Peyer's patch (tissue), 4 donors: ENCODE measurements around the gene NHLH2. TPM values are rescaled to one million over a fixed set of nuclear protein-coding genes. Genes with fewer than 3 reads are reported as not detected.
A peak's percentile ranks its signal among the peaks of the same experiment; 100 is the strongest.

Experiments used
- DNase-seq, 3 donors: peaks; one replicate each; pipeline ENCODE4 v3.0.0-alpha.2; 2017 to 2019
- H3K27ac ChIP-seq, 4 donors: fragments of 200-600 bp; sonication (generic); one replicate each; pipeline ENCODE4 v1.5.1; 2016 to 2019
- H3K27me3 ChIP-seq, 2 donors: fragments of 200-600 bp; sonication (generic); one replicate each; pipeline ENCODE4 v1.5.1; 2019
- H3K36me3 ChIP-seq, 3 donors: fragments of 200-600 bp; sonication (generic); one replicate each; pipeline ENCODE4 v1.5.1; 2016 to 2019
- H3K4me1 ChIP-seq, 4 donors: fragments of 200-600 bp; sonication (generic); one replicate each; pipeline ENCODE4 v1.5.1; 2016 to 2019
- H3K4me3 ChIP-seq, 4 donors: fragments of 200-600 bp; sonication (generic); 1 replicate in 3 of 4; 2 replicates in 1 of 4; pipeline ENCODE4 v1.5.1; 2016 to 2019; ENCODE audit warnings: mild to moderate bottlenecking in 1 of 4
- H3K9me3 ChIP-seq, 4 donors: fragments of 200-600 bp; sonication (generic); one replicate each; pipeline ENCODE4 v1.5.1; 2016 to 2019; ENCODE audit warnings: mild to moderate bottlenecking in 1 of 4
- POLR2A ChIP-seq, 2 donors: fragments of 450-650 bp; IDR thresholded peaks; one replicate each; pipeline ENCODE4 v1.5.1; 2017; ENCODE audit warnings: antibody characterized with exemption in 2 of 2, mild to moderate bottlenecking in 2 of 2, moderate library complexity in 2 of 2
- total RNA-seq, 4 donors: library from RNA; depleted of rRNA; stranded (reverse); fragments of >200 nt; gene quantifications; one replicate each; pipeline ENCODE4 v1.1.0, GENCODE V29; 2016
- TF ChIP-seq, protein P1 (sequence below), 6 experiments: fragments of 450-650 bp in 4 of 6; fragments of 200-600 bp in 2 of 6; sonication (generic) in 1 of 6; IDR thresholded peaks; one replicate each; pipeline ENCODE4 v1.5.1; 2017 to 2019; ENCODE audit warnings: antibody characterized with exemption in 6 of 6, mild to moderate bottlenecking in 3 of 6, moderate library complexity in 1 of 6

NHLH2 gene
- total RNA-seq, 4 donors from 2014 or later: not detected

DNA sequence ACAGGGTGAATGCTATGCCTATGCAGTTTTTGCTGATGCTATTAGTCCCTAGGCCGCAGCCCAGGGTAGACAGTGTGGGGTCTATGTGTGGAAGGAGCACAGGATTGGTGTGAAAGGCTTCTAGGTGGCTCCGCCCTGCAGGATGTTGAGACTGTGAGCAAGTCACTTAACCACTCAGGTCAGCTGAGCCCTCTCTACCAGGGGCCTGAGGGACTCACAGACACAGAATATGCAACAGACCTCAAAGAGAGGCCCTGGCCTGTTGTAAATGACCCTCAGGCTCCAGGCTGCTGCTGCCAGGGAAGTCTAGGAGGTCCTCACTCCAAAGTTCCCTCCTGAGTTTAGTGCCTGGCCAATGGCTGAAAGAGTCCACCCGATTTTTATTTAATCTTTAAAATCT lies 11.0 kb downstream of the NHLH2 start:
- no peak overlapping the region for H3K27ac ChIP-seq
- no peak for DNase-seq
- no peaks in the 10 kb centered on the region for H3K36me3 ChIP-seq
- peaks cover 0 to 7% of the 10 kb centered on the region in 2 donors for H3K27me3 ChIP-seq
- peaks cover 0 to 14% (median 0%) of the 10 kb centered on the region in 4 donors for H3K4me1 ChIP-seq
- TF ChIP-seq POLR2A (IDR thresholded peaks at IDR 0.05): no peak
- TF ChIP-seq, protein P1, sequence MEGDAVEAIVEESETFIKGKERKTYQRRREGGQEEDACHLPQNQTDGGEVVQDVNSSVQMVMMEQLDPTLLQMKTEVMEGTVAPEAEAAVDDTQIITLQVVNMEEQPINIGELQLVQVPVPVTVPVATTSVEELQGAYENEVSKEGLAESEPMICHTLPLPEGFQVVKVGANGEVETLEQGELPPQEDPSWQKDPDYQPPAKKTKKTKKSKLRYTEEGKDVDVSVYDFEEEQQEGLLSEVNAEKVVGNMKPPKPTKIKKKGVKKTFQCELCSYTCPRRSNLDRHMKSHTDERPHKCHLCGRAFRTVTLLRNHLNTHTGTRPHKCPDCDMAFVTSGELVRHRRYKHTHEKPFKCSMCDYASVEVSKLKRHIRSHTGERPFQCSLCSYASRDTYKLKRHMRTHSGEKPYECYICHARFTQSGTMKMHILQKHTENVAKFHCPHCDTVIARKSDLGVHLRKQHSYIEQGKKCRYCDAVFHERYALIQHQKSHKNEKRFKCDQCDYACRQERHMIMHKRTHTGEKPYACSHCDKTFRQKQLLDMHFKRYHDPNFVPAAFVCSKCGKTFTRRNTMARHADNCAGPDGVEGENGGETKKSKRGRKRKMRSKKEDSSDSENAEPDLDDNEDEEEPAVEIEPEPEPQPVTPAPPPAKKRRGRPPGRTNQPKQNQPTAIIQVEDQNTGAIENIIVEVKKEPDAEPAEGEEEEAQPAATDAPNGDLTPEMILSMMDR (IDR thresholded peaks at IDR 0.05): no peak
- no peak overlapping the region for H3K4me3 ChIP-seq
- no peaks in the 10 kb centered on the region for H3K9me3 ChIP-seq

DNA sequence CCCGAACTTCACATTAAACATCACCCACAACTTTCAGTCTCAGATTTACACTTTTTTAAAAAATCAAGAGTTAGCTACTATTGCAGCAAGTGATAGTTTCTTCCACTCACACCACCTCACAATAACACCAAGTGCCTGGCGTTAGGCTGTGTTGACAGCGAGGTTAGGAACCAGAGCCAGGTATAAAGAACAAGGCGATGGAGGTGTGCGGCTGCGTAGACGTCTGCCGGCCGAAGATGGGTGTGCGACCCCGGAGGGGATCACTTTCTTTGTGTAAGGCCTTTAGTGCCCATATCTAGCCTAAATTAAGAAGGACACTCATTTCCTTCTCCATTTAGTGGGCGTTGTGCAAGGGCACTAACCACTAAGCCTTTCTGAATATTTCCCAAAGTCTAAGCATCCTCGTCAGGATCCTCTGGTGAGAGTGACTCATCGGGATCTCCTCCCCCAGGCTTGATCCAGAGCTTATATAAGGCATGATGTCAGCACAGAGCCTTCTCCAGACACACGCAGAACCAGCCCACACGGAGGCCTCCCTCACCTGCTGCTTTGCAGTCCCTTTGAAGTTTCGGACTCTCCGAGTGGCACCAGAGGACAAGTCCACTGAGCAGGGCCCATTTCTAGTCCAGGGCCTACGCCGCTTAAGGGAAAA lies 11.8 kb downstream of the NHLH2 start:
- Histone ChIP-seq H3K4me1 (peaks cover 0 to 14% (median 0%) of the 10 kb centered on the region in 4 donors), H3K27me3 (peaks cover 0 to 7% of the 10 kb centered on the region in 2 donors), H3K9me3 (no peaks in the 10 kb centered on the region), H3K27ac (no peak overlapping the region), H3K36me3 (no peaks in the 10 kb centered on the region), H3K4me3 (peak overlapping the region in 2 of 4 donors; percentile 54 to 63)
- no peak for DNase-seq
- TF ChIP-seq, protein P1 (IDR thresholded peaks at IDR 0.05): no peak
- no peak for TF ChIP-seq POLR2A (IDR thresholded peaks at IDR 0.05)

DNA sequence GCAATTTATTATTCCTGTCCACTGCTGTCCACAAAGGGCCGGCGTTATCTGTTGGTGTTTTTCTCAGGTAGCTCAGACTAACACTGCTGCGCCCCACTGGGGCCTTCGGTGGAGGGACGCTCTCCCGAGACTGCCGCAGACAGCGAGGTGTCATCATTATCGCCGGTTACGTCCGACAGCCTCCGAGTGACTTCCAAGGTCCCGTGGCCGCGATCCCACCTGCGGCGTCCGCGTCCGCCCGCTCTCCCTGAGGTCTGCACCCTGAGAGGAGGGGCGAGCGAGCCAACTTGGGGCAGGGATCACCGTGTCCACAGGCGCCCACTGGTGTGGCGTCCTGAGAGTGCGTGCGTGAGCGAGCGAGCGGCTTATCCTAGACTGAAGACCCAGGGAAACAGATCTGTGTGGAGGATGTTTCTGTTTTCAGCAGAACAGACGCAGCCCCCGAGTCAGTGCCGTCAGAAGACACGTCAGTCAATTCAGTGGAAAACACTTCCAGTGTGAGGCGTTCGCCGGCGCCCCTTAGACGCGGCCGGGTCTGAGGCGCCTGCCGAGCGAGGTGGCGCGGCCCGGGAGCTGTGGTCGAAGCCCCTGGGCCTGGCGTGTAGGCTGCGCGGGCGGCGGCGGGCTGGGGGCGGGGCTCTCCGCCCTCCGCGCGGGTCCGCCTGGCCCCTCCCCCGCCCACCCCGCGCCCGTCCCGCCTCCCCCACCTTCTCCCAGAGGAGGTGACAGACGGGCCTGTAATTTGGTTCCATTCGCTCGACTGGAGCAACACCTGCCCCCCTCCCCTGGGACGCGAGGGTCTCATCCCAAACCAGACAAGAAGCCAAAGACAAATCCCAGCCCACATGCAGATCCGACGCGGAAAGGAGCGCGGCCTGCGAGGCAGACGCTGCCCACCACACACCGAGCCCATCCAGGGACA lies 12.6 kb downstream of the NHLH2 start:
- Histone ChIP-seq H3K4me1 (peaks cover 0 to 14% (median 0%) of the 10 kb centered on the region in 4 donors), H3K27ac (no peak overlapping the region), H3K36me3 (no peaks in the 10 kb centered on the region), H3K27me3 (peaks cover 0 to 7% of the 10 kb centered on the region in 2 donors), H3K9me3 (no peaks in the 10 kb centered on the region), H3K4me3 (peak overlapping the region; percentile 16 to 63 (median 42))
- DNase-seq: no peak
- TF ChIP-seq POLR2A (IDR thresholded peaks at IDR 0.05): no peak
- TF ChIP-seq, protein P1 (IDR thresholded peaks at IDR 0.05): no peak

DNA sequence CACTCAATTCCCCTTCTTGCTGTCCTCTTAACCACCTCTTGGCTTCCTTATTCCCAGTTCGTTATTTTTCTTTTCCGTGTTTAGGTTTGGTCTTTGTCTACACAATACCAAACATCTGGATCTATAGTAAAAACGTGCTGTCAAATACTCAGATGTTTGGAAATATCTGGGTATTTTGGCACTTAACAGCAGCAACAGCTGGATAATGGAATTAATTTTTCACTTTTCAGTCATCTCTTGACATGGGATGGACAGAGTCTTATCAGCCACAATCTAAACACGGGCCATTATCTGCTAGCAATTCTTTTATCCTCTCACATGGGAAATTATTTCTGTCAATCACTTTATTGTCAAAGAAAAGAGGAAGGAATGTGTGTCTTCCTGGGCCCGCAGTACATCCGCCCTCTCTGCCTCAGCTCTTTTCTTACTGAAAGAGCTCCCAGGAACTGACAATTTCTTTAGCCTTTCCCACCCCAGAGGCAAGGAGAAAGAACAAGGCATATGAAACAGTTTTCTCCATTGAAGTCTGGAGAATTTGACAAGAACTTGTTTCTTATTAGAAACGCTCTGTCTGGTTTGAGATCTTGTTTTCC lies 13.4 kb downstream of the NHLH2 start:
- H3K9me3 ChIP-seq: no peaks in the 10 kb centered on the region
- no peak overlapping the region for H3K27ac ChIP-seq
- H3K4me3 ChIP-seq: peak overlapping the region in 1 of 4 donors; percentile 63
- peaks cover 0 to 7% of the 10 kb centered on the region in 2 donors for H3K27me3 ChIP-seq
- peaks cover 0 to 14% (median 0%) of the 10 kb centered on the region in 4 donors for H3K4me1 ChIP-seq
- TF ChIP-seq, protein P1 (IDR thresholded peaks at IDR 0.05): no peak
- no peak for TF ChIP-seq POLR2A (IDR thresholded peaks at IDR 0.05)
- H3K36me3 ChIP-seq: no peaks in the 10 kb centered on the region
- no peak for DNase-seq

DNA sequence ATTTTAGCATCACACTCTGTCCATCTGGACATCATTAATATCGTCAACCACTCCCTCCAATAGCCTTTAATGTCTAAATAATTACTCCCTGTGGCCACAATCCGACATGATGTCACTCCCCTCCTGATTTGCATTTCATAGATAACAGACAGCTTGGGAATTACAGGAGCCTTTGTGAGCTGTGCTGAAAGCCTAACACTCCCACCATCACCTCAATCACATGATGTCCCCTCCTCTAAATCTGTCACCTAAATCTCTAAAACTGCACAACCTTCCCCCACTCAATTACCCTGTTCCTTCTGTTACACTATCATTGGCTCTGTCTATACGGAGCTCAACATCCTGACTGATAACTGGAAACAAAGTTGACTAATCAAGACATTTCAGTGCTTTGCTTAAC lies 14.3 kb downstream of the NHLH2 start:
- TF ChIP-seq, protein P1 (IDR thresholded peaks at IDR 0.05): no peak
- no peak for TF ChIP-seq POLR2A (IDR thresholded peaks at IDR 0.05)
- Histone ChIP-seq H3K4me1 (peaks cover 0 to 14% (median 0%) of the 10 kb centered on the region in 4 donors), H3K27ac (no peak overlapping the region), H3K4me3 (no peak overlapping the region), H3K27me3 (peaks cover 0 to 7% of the 10 kb centered on the region in 2 donors), H3K9me3 (no peaks in the 10 kb centered on the region), H3K36me3 (no peaks in the 10 kb centered on the region)
- no peak for DNase-seq
